Neural crest cell (in vitro differentiated cells): ENCODE results near the gene OCA2. TPM values are rescaled to one million over a fixed set of nuclear protein-coding genes. Genes with fewer than 3 reads are reported as not detected.

Source experiments
- DNase-seq: peaks from one replicate; pipeline ENCODE4 v3.0.0; 2021; ENCODE audit warnings: low read depth, mixed read lengths, low spot score
- H3K27ac Mint-ChIP-seq: one replicate; pipeline ENCODE4 v1.8.0; 2021; ENCODE audit warnings: mild to moderate bottlenecking, mixed read lengths; ENCODE audit not compliant: unreplicated experiment
- H3K27me3 Mint-ChIP-seq: 2 replicates; pipeline ENCODE4 v1.8.0; 2021; ENCODE audit warnings: low read depth, mild to moderate bottlenecking, mixed read lengths
- H3K36me3 Mint-ChIP-seq: 2 replicates; pipeline ENCODE4 v1.8.0; 2021; ENCODE audit warnings: low read depth, mild to moderate bottlenecking, mixed read lengths
- H3K4me1 Mint-ChIP-seq: 2 replicates; pipeline ENCODE4 v1.8.0; 2021; ENCODE audit warnings: mixed read lengths
- H3K4me3 Mint-ChIP-seq: one replicate; pipeline ENCODE4 v1.8.0; 2021; ENCODE audit warnings: mild to moderate bottlenecking, mixed read lengths
- H3K9me3 Mint-ChIP-seq: 2 replicates; pipeline ENCODE4 v1.8.0; 2021; ENCODE audit warnings: mixed read lengths
- CTCF ChIP-seq: fragments of 200-600 bp; sonication (generic); conservative IDR thresholded peaks from 2 replicates; pipeline ENCODE4 v1.5.0; 2021; ENCODE audit warnings: antibody characterized with exemption, mild to moderate bottlenecking
- total RNA-seq: library from RNA; stranded (reverse); gene quantifications from 2 replicates; pipeline ENCODE4 v1.2.1, GENCODE V29; 2021

The OCA2 gene
- total RNA-seq, 1 donor from 2014 or later = 0.19 TPM

- DNase-seq = no peak
- Mint-ChIP-seq H3K27ac (no peak overlapping the region), H3K9me3 (no peaks in the 10 kb centered on the region), H3K4me3 (no peak overlapping the region), H3K27me3 (no peaks in the 10 kb centered on the region), H3K4me1 (no peaks in the 10 kb centered on the region), H3K36me3 (no peaks in the 10 kb centered on the region)
- TF ChIP-seq CTCF = no peak
Measured at GRCh38 chr15:28024889-28025250, 74.2 kb downstream of the OCA2 start.

- no peak for TF ChIP-seq CTCF
- no peaks in the 10 kb centered on the region for H3K9me3 Mint-ChIP-seq
- H3K4me3 Mint-ChIP-seq = no peak overlapping the region
- no peaks in the 10 kb centered on the region for H3K27me3 Mint-ChIP-seq
- H3K36me3 Mint-ChIP-seq = no peaks in the 10 kb centered on the region
- no peaks in the 10 kb centered on the region for H3K4me1 Mint-ChIP-seq
- peak overlapping the region; percentile 3 for H3K27ac Mint-ChIP-seq
- no peak for DNase-seq
Measured at GRCh38 chr15:28023933-28024888, 74.9 kb downstream of the OCA2 start.

GRCh38 chr15:28023422-28023821, 75.7 kb downstream of the OCA2 start:
- Mint-ChIP-seq H3K36me3 (no peaks in the 10 kb centered on the region), H3K4me1 (peaks cover 6% of the 10 kb centered on the region), H3K27ac (peak overlapping the region; percentile 79), H3K9me3 (no peaks in the 10 kb centered on the region), H3K27me3 (no peaks in the 10 kb centered on the region), H3K4me3 (no peak overlapping the region)
- no peak for DNase-seq
- TF ChIP-seq CTCF = no peak

GRCh38 chr15:28022961-28023360, 76.2 kb downstream of the OCA2 start:
- Mint-ChIP-seq H3K4me1 (peaks cover 7% of the 10 kb centered on the region), H3K27ac (peak overlapping the region; percentile 79), H3K9me3 (no peaks in the 10 kb centered on the region), H3K4me3 (no peak overlapping the region), H3K36me3 (no peaks in the 10 kb centered on the region), H3K27me3 (no peaks in the 10 kb centered on the region)
- no peak for TF ChIP-seq CTCF
- no peak for DNase-seq

GRCh38 chr15:28022181-28022580, 76.9 kb downstream of the OCA2 start:
- H3K27ac Mint-ChIP-seq = no peak overlapping the region
- H3K27me3 Mint-ChIP-seq = no peaks in the 10 kb centered on the region
- peaks cover 15% of the 10 kb centered on the region for H3K4me1 Mint-ChIP-seq
- no peak overlapping the region for H3K4me3 Mint-ChIP-seq
- no peaks in the 10 kb centered on the region for H3K9me3 Mint-ChIP-seq
- no peak for TF ChIP-seq CTCF
- H3K36me3 Mint-ChIP-seq = no peaks in the 10 kb centered on the region
- no peak for DNase-seq
